AG04450 (cell line): Measurements from ENCODE around the gene CCDC86. TPM values are rescaled to one million over a fixed set of nuclear protein-coding genes. Genes with fewer than 3 reads are reported as not detected.

Experiments used
- CTCF ChIA-PET: fragments of 300-600, 350-600 bp; formaldehyde crosslinking; extraction: SDS; loops from one replicate; lab custom pipeline; 2022; ENCODE audit warnings: antibody characterized with exemption, inconsistent platforms; lab: Charles Lee
- POLR2A ChIA-PET: fragments of 350-600 bp; formaldehyde crosslinking; extraction: SDS; loops from one replicate; lab custom pipeline; 2021; ENCODE audit warnings: antibody characterized with exemption, inconsistent platforms; lab: Yijun Ruan, JAX
- DNase-seq: peaks from one replicate; pipeline ENCODE4 v3.0.0-alpha.2; 2011; ENCODE audit warnings: low read depth, low spot score
- H3K27ac ChIP-seq: one replicate; pipeline ENCODE4 v1.5.1; 2012; ENCODE audit warnings: low read depth, low read length, control low read depth
- H3K27me3 ChIP-seq: one replicate; pipeline ENCODE4 v1.6.0; 2012; ENCODE audit warnings: low read length; ENCODE audit not compliant: control insufficient read depth, insufficient read depth
- H3K4me3 ChIP-seq: 2 replicates; pipeline ENCODE4 v1.5.1; 2011; ENCODE audit warnings: mild to moderate bottlenecking, low read depth, low read length, control low read depth
- H3K9me3 ChIP-seq: 2 replicates; pipeline ENCODE4 v1.5.1; 2012; ENCODE audit warnings: low read length; ENCODE audit not compliant: control insufficient read depth, insufficient read depth
- polyA plus RNA-seq: library from polyadenylated mRNA; depleted of rRNA; stranded (reverse); fragments of >200 nt; gene quantifications from 2 replicates; pipeline ENCODE4 v1.2.3, GENCODE V29; 2011
- TF ChIP-seq, protein P1 (sequence below): IDR thresholded peaks from 2 replicates; pipeline ENCODE4 v1.5.1; 2011; ENCODE audit warnings: low read depth, low read length, control low read depth, inconsistent platforms

The CCDC86 gene
- polyA plus RNA-seq, 1 experiment: 15.2 TPM

DNA sequence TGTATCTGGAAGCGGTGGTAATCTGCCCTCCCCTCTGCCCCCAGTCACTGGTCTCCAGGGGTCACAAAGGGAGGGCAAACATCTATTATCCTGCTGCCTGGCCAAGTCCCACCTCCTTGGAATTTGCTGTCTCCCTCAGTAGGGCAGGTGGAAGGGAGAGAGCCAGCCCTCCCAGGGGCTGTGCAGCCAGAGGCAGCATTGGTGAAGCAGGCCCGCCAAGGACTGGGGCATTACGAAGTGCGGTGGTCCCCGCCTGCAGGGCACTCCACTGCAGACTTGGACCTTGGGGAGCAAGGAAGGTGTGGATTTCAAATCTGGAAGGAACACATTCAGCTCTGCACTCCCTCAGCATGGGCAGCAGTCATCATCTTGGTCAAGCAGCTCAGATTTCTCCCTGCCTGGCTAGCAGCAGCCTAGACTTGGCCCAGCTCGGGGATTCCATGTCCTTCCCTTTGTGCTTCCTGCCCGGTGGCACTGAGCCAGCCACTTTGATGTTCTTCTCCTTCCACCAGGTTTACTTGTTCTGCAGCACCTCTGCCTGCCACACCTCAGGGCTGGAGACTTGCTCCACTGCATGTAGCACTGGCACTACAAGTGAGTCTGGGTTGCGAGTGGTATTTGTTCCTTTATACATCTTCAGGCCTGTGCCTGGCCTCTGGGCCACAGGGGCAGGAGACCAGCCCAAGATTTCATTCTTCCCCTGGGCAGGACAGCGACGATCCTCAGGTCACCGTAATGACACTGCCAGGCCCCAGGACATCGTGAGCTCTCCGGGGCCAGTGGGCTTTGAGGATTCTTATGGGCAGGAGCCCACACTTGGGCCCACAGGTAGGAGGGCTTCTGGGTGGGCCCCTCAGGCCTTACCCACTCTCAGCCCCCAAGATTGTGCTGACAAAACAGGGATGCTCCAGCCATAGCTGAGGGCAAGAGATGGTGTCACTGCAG, 32.8 kb downstream of the CCDC86 start:
- no peaks in the 10 kb centered on the region for H3K9me3 ChIP-seq
- TF ChIP-seq, protein P1, sequence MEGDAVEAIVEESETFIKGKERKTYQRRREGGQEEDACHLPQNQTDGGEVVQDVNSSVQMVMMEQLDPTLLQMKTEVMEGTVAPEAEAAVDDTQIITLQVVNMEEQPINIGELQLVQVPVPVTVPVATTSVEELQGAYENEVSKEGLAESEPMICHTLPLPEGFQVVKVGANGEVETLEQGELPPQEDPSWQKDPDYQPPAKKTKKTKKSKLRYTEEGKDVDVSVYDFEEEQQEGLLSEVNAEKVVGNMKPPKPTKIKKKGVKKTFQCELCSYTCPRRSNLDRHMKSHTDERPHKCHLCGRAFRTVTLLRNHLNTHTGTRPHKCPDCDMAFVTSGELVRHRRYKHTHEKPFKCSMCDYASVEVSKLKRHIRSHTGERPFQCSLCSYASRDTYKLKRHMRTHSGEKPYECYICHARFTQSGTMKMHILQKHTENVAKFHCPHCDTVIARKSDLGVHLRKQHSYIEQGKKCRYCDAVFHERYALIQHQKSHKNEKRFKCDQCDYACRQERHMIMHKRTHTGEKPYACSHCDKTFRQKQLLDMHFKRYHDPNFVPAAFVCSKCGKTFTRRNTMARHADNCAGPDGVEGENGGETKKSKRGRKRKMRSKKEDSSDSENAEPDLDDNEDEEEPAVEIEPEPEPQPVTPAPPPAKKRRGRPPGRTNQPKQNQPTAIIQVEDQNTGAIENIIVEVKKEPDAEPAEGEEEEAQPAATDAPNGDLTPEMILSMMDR: no peak
- ChIA-PET CTCF (interaction anchor here (0.8 to 1.8 kb wide), 3 partner anchors 13 to 44 kb away, joined by 3 to 10 read pairs (median 7); no protein-coding TSS in a partner anchor), POLR2A (no interaction called here)
- DNase-seq: no peak
- no peak overlapping the region for H3K4me3 ChIP-seq
- H3K27ac ChIP-seq: no peak overlapping the region
- no peaks in the 10 kb centered on the region for H3K27me3 ChIP-seq

- ChIA-PET POLR2A (no interaction called here), CTCF (interaction anchor here (1.4 to 1.8 kb wide), 2 partner anchors 24 to 45 kb away, joined by 7 to 10 read pairs; no protein-coding TSS in a partner anchor)
- TF ChIP-seq, protein P1: no peak
Measured at GRCh38 chr11:60875366-60876167, 33.7 kb downstream of the CCDC86 start.

DNA sequence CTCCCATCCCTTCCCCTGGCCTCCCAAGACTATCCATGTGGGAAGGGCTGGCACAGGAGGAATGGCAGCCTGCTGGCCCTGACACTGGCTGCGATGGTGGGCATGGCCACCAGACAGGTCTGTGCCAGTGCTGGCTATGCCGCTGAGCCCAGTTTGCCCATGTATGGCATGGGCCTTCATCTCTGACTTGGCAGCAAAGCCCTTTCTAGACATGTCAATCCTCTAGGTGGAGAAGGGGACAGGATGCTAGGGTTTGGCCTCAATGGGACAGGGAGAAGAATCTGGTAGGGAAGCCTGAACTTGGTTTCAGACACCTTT, 34.2 kb downstream of the CCDC86 start:
- Histone ChIP-seq H3K27ac (no peak overlapping the region), H3K27me3 (no peaks in the 10 kb centered on the region), H3K4me3 (no peak overlapping the region), H3K9me3 (no peaks in the 10 kb centered on the region)
- TF ChIP-seq, protein P1: no peak
- POLR2A ChIA-PET: no interaction called here
- CTCF ChIA-PET: no interaction called here
- DNase-seq: no peak

More at GRCh38 chr11:60875366-60876167, 33.7 kb downstream of the CCDC86 start:
- peak overlapping the region; percentile 11 for H3K27ac ChIP-seq
- no peak overlapping the region for H3K4me3 ChIP-seq
- no peak for DNase-seq
- H3K27me3 ChIP-seq: no peaks in the 10 kb centered on the region
- no peaks in the 10 kb centered on the region for H3K9me3 ChIP-seq

DNA sequence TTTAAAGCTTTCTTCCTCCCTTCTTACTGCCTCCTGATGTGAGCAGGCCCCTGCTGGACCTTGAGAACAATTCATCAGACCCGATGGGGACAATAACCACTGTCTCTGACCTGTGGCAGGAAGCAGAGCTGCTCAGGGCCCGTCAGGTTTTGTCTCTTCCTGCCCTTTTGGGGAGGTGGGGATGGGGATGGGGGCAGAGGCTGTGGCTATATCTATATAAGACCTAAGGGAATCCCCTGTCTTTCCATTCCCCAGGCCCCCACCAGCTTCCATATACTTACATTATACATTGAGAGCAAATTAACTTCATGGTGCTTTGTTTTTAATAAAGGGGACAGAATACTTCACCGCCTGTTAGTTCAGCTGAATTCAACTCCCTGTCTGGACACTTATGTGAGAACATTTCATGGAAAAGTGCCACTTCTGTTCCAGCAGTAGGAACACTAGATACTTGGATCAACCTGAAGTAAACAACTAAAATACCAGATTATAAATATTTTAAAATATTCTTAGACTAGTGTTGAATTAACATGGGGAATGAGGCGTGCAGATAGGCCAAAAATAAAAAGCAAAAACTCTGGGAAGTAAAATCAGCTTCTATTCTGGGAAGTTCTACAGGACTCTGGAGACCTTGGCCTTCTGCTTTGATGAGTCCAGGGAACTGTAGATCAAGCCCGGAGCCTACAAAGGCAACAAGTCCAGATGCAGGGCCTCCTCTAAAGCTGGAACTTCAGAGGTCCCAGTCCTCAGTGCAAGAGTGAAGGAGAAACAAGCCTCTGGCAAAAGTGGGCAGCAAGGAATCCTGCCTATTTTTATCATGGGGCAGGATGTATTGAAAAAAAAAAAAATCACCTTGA, 36.6 kb downstream of the CCDC86 start:
- Histone ChIP-seq H3K27me3 (no peaks in the 10 kb centered on the region), H3K27ac (no peak overlapping the region), H3K4me3 (no peak overlapping the region), H3K9me3 (no peaks in the 10 kb centered on the region)
- CTCF ChIA-PET: interaction anchor here (1.4 to 2.3 kb wide), 3 partner anchors 9 to 48 kb away, joined by 8 to 11 read pairs (median 10); no protein-coding TSS in a partner anchor
- TF ChIP-seq, protein P1: no peak
- POLR2A ChIA-PET: no interaction called here
- DNase-seq: no peak
